ENCODE measurements around the gene ABCF2.

DNA sequence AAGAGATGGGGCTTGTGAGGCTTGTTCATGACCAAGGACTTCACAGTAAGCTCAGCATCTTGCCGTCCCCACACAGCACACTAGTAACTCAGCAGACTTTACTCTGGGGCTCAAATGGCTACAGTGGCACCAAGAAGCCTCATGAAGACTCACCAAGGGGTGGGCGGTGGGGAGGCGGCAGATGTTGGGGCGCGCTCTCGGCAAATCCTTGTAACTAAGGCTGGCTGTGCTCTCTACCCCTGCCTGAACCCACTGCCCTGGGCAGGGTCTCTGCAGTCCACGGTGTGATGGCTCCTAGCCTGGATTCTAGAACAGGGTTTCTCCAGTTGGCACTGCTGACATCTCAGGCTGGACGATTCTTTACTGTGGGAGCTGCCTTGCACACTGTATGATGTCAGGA lies 33.9 kb upstream of the ABCF2 start:
- TF ChIP-seq, protein P1, sequence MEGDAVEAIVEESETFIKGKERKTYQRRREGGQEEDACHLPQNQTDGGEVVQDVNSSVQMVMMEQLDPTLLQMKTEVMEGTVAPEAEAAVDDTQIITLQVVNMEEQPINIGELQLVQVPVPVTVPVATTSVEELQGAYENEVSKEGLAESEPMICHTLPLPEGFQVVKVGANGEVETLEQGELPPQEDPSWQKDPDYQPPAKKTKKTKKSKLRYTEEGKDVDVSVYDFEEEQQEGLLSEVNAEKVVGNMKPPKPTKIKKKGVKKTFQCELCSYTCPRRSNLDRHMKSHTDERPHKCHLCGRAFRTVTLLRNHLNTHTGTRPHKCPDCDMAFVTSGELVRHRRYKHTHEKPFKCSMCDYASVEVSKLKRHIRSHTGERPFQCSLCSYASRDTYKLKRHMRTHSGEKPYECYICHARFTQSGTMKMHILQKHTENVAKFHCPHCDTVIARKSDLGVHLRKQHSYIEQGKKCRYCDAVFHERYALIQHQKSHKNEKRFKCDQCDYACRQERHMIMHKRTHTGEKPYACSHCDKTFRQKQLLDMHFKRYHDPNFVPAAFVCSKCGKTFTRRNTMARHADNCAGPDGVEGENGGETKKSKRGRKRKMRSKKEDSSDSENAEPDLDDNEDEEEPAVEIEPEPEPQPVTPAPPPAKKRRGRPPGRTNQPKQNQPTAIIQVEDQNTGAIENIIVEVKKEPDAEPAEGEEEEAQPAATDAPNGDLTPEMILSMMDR (IDR thresholded peaks at IDR 0.05; ENCODE audit: low read length), result no peak
- no peak for TF ChIP-seq EZH2phosphoT487 (IDR thresholded peaks at IDR 0.05; ENCODE audit: low read length)
- no peak for TF ChIP-seq EZH2 (optimal IDR thresholded peaks at IDR 0.05; ENCODE audit: low read depth, low read length)
